ENCODE measurements around the gene CADPS.

Gene CADPS

DNA sequence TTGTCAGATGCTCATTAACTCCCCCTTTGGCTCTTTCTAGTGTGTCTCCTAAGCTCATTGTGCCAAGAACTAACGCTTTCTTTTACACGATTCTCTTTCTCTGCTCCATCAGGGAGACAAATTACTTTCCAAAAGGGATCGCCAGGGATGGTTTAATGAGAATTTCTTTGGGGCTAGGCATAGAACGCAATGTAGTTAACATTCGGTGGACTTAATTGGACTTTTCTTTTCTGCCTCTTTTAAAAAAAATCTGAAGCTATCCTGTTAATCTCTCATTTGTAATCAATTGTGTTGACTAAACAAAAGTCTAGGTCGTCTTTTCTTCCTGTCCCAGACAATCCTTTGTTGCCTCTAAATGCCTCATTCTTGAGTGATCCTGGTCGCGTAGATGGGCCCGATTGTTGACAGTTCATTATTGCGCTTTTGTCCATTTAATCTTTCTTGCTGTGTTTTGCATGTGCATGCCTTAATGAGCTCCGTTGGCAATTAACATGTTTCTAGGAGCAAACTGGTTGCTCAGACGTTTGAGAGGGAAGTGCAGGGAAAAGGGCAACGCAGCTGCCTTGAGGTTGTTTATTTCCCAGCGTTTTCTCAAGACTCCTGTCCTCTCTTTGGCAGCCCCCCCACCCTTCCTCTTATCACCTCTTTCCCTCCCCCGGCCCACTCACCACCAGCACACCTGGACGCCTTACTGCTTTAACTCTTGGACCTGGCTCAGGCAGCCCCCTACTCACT lies 509.7 kb downstream of the CADPS start:
- H3K27me3 ChIP-seq (ENCODE audit: control insufficient read depth, insufficient read depth, low read length): peaks cover 66% of the 10 kb centered on the region
- H3K36me3 ChIP-seq (ENCODE audit: control insufficient read depth, insufficient read depth, low read length): no peaks in the 10 kb centered on the region
- H3K4me1 ChIP-seq (ENCODE audit: control insufficient read depth, insufficient read depth, low read length): peaks cover 8% of the 10 kb centered on the region

DNA sequence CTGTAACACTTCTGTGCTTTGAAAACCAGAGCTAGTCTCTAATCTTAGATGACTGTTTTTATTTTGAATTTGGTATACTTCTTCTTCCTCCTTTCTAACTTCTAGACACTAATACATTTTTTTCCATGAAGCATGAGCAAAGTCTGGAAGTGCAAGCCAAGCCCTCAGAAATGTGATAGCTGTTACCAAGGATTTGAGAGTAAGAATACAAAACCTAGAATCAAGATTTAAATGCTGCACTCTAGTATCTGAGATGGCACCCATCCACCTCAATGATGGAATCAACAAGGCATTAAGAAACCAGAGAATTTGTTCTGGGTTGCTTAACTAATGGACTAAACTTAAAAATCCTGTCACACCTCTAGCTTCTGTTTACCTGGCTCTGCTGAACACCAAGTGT lies 511.0 kb downstream of the CADPS start:
- Histone ChIP-seq H3K4me3 (ENCODE audit: low read length) (no peak overlapping the region), H3K4me1 (ENCODE audit: control insufficient read depth, insufficient read depth, low read length) (peaks cover 7% of the 10 kb centered on the region), H3K36me3 (ENCODE audit: control insufficient read depth, insufficient read depth, low read length) (no peaks in the 10 kb centered on the region), H3K9ac (ENCODE audit: low read length) (no peak overlapping the region), H3K9me3 (ENCODE audit: control insufficient read depth, low read length) (no peaks in the 10 kb centered on the region), H3K27me3 (ENCODE audit: control insufficient read depth, insufficient read depth, low read length) (peaks cover 52% of the 10 kb centered on the region)

More for the DNA sequence above, 509.7 kb downstream of the CADPS start:
- H3K9me3 ChIP-seq (ENCODE audit: control insufficient read depth, low read length): no peaks in the 10 kb centered on the region
- H3K9ac ChIP-seq (ENCODE audit: low read length): no peak overlapping the region
- no peak overlapping the region for H3K4me3 ChIP-seq (ENCODE audit: low read length)

DNA sequence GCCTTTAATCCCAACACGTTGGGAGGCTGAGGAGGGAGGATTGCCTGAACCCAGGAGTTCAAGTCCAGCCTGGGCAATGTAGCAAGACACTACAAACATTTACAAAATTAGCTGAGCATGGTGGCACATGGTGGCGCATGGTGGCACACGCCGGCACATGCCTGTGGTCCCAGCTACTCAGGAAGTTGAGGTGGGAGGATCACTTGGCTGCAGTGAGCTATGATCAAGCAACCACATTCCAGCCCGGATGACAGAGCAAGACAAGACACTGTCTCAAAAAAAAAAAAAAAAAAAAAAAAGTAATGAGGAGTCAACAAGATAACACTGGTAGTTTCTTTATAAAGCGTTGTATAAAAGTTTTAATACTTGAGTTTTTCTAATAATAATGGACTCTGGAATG lies 511.9 kb downstream of the CADPS start:
- peaks cover 43% of the 10 kb centered on the region for H3K27me3 ChIP-seq (ENCODE audit: control insufficient read depth, insufficient read depth, low read length)
- no peak overlapping the region for H3K4me3 ChIP-seq (ENCODE audit: low read length)
- H3K9me3 ChIP-seq (ENCODE audit: control insufficient read depth, low read length): no peaks in the 10 kb centered on the region
- no peak overlapping the region for H3K9ac ChIP-seq (ENCODE audit: low read length)
- H3K4me1 ChIP-seq (ENCODE audit: control insufficient read depth, insufficient read depth, low read length): peaks cover 4% of the 10 kb centered on the region
- no peaks in the 10 kb centered on the region for H3K36me3 ChIP-seq (ENCODE audit: control insufficient read depth, insufficient read depth, low read length)

DNA sequence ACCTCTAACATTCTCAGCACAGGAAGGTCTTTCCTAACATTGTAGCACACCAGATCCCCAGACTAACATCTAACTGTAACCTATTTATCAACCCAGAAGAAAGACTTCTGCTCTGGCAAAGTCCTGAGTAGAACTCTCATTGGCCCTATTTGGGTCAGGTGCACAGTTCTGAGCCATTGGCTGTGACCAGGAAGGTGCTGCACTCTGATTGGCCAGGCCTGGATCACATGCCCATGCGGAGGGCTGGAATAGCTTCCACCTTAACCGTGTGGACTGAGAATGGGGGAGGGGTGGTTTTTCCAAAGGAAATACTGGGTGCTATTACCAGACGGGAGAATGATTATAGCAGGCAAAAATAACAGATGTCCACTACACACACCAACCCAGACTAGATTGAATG lies 513.4 kb downstream of the CADPS start:
- Histone ChIP-seq H3K4me1 (ENCODE audit: control insufficient read depth, insufficient read depth, low read length) (peaks cover 4% of the 10 kb centered on the region), H3K27me3 (ENCODE audit: control insufficient read depth, insufficient read depth, low read length) (peaks cover 29% of the 10 kb centered on the region), H3K9ac (ENCODE audit: low read length) (no peak overlapping the region), H3K9me3 (ENCODE audit: control insufficient read depth, low read length) (no peaks in the 10 kb centered on the region), H3K4me3 (ENCODE audit: low read length) (no peak overlapping the region), H3K36me3 (ENCODE audit: control insufficient read depth, insufficient read depth, low read length) (no peaks in the 10 kb centered on the region)

DNA sequence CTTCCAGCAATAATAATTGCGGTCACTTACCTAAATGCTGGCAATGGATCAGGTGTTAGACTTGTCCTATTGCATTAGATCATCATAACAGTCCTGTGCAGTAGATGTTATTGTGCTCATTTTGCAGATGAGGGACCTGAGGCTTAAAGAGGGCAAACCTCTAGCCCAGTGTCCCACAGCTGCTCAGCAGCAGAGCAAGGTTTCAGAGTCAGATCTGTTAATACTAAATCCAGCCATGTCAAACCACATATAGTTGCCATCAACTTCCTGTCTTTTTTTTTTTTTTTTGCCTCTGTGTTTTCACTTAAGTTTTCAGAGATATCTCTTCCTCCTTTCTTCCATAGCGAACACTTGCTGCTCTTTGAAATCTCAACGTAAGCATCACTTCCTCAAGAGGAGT lies 514.0 kb downstream of the CADPS start:
- Histone ChIP-seq H3K4me1 (ENCODE audit: control insufficient read depth, insufficient read depth, low read length) (peaks cover 4% of the 10 kb centered on the region), H3K36me3 (ENCODE audit: control insufficient read depth, insufficient read depth, low read length) (no peaks in the 10 kb centered on the region), H3K4me3 (ENCODE audit: low read length) (no peak overlapping the region), H3K9ac (ENCODE audit: low read length) (no peak overlapping the region), H3K27me3 (ENCODE audit: control insufficient read depth, insufficient read depth, low read length) (peaks cover 23% of the 10 kb centered on the region), H3K9me3 (ENCODE audit: control insufficient read depth, low read length) (no peaks in the 10 kb centered on the region)

DNA sequence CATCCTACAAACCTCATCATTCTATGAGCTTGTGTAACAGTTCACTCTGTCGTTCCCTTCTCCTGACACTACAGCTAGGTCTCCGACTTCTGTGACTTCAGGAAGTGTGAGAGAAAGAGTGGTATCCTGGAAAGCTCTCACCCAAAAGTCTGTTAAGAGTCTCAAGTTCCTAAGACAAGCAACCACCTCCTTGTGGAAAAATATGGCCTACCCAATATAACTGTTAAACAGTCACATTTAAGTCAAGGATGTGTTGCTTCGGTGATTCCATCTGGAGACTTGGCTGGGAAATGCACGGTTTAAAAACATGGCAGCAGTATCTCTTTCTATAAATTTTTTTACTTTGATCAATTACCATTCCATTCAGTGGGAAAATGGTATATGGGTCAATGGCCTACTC lies 515.7 kb downstream of the CADPS start:
- Histone ChIP-seq H3K4me1 (ENCODE audit: control insufficient read depth, insufficient read depth, low read length) (peaks cover 4% of the 10 kb centered on the region), H3K9me3 (ENCODE audit: control insufficient read depth, low read length) (no peaks in the 10 kb centered on the region), H3K4me3 (ENCODE audit: low read length) (no peak overlapping the region), H3K36me3 (ENCODE audit: control insufficient read depth, insufficient read depth, low read length) (no peaks in the 10 kb centered on the region), H3K9ac (ENCODE audit: low read length) (no peak overlapping the region), H3K27me3 (ENCODE audit: control insufficient read depth, insufficient read depth, low read length) (peaks cover 8% of the 10 kb centered on the region)

DNA sequence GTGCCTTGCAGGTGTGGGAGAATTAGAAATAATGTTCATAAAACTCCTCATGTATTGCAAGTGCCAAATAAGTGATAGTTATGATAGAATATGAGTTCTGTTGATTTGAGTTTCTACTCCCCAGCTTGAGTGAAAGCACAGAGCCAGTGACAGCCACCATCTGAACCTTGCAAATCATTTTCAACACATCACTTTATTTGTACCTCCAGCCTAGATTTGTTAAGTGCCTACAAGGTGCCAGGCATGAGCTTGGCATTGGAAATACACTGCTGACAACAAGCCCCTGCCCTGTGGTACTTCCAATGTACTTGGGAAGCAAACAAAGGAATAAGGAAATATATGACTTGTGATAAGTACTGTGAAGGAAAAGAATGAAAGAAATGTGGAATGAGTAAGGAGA lies 518.9 kb downstream of the CADPS start:
- Histone ChIP-seq H3K4me1 (ENCODE audit: control insufficient read depth, insufficient read depth, low read length) (peaks cover 4% of the 10 kb centered on the region), H3K4me3 (ENCODE audit: low read length) (no peak overlapping the region), H3K9me3 (ENCODE audit: control insufficient read depth, low read length) (no peaks in the 10 kb centered on the region), H3K36me3 (ENCODE audit: control insufficient read depth, insufficient read depth, low read length) (no peaks in the 10 kb centered on the region), H3K9ac (ENCODE audit: low read length) (no peak overlapping the region), H3K27me3 (ENCODE audit: control insufficient read depth, insufficient read depth, low read length) (no peaks in the 10 kb centered on the region)

DNA sequence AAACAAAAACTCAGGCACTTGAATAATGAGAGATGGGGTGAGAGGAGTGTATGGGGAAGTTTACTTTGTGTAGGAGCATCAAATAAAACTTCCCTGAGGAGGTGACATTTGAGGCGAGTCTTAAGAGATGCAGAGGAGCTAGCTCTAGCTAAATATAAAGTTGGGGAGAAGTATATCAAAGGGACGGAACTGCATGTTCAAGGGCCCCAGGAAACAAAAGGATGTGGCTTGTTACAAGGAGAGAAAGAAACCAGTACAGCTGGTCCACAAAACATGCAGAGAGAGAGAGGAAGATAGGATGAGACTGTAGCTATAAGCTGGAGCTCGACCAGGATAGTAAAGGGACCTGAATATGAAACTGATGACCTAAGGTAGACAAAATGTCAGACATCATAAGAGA lies 519.5 kb downstream of the CADPS start:
- Histone ChIP-seq H3K36me3 (ENCODE audit: control insufficient read depth, insufficient read depth, low read length) (no peaks in the 10 kb centered on the region), H3K4me3 (ENCODE audit: low read length) (no peak overlapping the region), H3K9ac (ENCODE audit: low read length) (no peak overlapping the region), H3K9me3 (ENCODE audit: control insufficient read depth, low read length) (no peaks in the 10 kb centered on the region), H3K4me1 (ENCODE audit: control insufficient read depth, insufficient read depth, low read length) (peaks cover 4% of the 10 kb centered on the region), H3K27me3 (ENCODE audit: control insufficient read depth, insufficient read depth, low read length) (no peaks in the 10 kb centered on the region)

Data from mucosa of stomach (tissue), 1 donor.